Left lobe of liver (tissue), 2 donors: ENCODE measurements around the gene CR2. TPM values are rescaled to one million over a fixed set of nuclear protein-coding genes. Genes with fewer than 3 reads are reported as not detected.
A peak's percentile ranks its signal among the peaks of the same experiment; 100 is the strongest.
"Not testable (repeated sequence)": the region's sequence is repeated elsewhere in the genome, so short reads cannot be mapped to it uniquely, and the experiment has no call there.

Experiments used
- ATAC-seq: fragments of 200-7000 bp; cut with Tn5 transposase; one replicate; pipeline ENCODE4 v1.9.1; 2020; ENCODE audit warnings: mild to moderate bottlenecking, moderate library complexity
- DNase-seq: peaks from one replicate; pipeline ENCODE4 v3.0.0-alpha.2; 2020; ENCODE audit warnings: low spot score
- total RNA-seq: library from RNA; stranded (reverse); gene quantifications from one replicate; pipeline ENCODE4 v1.2.1, GENCODE V29; 2021
- donor health status: DM: no; HTN: no; CAD: no; lungs with moderate emphysema.
- donor health status: DM: no; HTN: yes; CAD: no.

The CR2 gene
- total RNA-seq = 0.08 TPM

DNA sequence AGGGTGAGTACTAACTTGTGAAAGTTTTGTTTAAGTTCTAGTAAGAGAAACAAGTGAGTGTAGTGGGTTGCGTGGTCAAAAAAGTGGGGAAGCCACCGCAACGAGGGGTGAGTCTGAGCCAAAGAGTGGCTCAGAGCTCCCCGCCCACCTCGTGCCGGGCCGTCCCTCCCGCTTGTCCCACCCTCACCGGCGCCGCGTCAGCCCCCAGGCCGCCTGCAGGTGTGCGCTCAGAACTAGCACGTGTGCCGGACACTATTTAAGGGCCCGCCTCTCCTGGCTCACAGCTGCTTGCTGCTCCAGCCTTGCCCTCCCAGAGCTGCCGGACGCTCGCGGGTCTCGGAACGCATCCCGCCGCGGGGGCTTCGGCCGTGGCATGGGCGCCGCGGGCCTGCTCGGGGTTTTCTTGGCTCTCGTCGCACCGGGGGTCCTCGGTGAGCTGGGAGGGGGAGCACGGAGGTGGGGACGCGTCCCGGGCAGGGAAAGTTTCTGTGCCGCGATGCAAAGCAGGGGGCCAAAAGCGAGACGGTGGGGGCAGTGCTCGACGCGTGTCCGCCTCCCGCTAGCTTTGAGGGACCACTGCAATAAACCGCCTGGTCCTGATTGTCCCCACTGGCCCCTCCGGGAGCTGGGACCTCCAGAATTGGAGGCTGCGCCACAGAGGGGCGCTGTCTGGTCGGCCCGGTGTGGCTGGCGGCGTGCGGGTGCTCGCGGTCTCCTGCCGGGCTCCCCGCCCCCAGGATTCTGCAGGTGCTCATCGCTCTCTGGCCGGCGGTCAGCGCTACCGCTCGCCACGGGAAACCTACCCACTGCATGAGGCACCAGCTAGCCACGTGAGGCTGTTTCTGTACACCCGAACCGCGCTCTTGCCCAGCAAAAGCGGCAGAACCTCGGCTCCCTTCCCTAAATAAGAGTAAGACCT lies at the start of gene CR2:
Gene CR2 (plus strand): TSS at position 283 of the 919 bp plus-strand sequence. CDS start 91 bp downstream, at position 374.
- DNase-seq = peak; percentile 53
- ATAC-seq = peak; percentile 97

DNA sequence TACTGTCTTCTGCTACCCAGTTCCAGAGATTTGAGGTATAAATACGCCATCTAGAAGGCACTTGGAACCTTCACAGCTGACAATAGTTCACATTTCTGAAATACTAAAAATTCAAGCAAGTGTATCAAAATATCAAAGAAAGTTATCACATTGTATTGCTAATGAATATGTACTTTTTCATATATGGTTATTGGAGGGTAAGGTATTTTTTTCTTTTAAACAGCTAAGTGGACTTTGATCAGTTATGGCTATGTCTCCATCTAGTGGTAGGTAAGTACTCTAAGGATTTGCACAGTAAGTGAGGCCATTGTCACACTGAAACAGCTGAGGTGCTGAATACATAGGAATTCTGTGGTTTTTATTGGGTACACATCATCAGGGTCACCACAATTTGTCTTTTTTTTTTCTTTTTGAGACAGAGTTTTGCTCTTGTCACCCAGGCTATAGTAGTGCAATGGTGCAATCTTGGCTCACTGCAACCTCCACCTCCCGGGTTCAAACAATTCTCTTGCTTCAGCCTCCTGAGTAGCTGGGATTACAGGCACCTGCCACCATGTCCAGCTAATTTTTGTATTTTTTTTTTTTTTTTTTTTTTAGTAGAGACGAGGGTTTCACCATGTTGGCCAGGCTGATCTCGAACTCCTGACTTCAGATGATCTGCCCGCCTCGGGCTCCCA lies 49.1 kb upstream of the CR2 start:
- DNase-seq (no peak), ATAC-seq (peak; percentile 96)

DNA sequence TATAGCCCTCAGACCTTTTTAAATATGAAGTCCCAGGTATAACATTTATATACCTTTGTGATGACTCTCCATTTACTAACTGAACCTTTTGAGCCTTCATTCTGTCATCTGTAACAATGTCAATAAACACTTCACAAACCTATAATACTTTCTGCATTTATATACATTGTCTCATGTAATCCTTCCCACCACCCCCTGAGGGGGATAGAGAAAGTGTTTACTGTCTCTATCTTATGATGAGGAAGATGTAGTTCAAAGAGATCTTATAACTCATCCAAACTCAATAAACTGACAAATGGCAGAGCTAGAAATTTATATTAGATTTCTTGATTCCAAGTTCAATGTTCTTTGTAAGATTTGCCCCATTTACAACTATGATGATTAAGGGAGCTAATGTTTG lies 48.3 kb upstream of the CR2 start:
- no peak for DNase-seq
- ATAC-seq = no peak

DNA sequence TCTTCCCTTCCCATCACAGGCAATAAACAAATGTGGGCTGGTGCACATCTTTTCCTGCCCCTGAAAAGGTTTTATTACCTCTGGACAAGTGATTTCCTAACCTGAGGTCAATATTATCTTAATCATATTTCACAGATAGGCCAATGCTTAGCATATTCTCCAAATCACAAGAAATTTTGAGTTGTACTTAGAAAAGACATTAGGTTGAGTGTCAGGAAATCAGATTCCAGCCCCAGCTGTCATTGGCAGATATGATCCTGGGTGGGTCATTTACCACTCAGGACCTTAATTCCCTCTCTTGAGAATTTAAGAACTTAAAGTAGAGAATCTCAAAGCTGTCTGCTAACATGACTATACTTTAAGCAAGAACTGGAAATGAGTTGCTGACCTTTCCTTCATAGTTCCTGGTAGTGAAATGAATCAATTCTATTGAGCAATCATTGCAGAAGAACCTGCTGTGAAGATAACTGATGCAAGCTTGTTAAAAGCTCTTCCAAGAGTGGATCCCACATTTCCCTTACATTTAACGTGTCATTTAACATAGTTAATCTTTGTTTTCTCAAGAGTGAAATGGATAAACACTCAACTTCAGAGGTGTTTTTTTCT lies 46.4 kb upstream of the CR2 start:
- DNase-seq (no peak), ATAC-seq (peak; percentile 84)

DNA sequence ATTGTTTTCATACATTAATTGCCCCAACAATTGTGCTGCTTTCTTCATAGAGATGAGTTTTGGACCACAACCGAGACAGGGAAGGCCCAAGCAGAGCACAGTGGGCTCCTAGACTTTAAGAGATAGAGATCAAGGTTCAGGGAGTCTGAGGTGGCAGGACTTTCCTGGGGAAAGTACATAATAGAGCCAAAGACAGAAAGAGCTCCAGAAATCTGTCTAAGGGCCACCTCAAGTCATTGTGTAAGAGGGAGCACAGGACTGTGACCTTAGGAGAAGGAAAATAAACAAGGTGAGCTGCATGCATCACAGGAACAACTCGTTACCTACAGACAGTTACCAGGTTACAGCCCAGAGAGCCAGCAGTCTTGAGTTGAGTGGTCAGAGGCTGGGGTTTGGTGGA lies 41.3 kb upstream of the CR2 start:
- ATAC-seq (no peak), DNase-seq (no peak)

DNA sequence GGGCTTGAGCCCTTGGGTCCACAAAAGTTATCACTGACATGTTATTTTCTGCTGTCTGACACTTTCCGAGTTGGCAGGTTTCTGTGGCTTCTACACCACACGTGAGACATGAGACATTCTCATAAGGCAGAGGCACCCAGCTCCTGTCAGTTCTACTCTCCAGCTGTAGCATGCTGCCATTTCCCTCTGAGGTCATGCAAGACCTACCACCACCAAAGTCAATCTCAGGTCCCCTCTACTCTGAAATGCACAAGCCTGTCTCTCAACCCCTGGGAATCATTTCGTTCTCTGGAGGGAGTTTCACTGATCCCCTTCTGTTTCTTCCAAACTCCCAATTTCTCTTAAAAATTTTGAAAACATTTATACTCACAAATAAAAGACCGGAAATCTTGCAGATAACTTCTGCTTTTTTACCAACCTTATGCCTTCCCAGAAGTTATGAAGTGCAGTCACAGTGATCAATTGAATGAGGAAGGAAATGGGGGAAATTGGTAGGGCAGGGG lies 39.5 kb upstream of the CR2 start:
- no peak for DNase-seq
- no peak for ATAC-seq

DNA sequence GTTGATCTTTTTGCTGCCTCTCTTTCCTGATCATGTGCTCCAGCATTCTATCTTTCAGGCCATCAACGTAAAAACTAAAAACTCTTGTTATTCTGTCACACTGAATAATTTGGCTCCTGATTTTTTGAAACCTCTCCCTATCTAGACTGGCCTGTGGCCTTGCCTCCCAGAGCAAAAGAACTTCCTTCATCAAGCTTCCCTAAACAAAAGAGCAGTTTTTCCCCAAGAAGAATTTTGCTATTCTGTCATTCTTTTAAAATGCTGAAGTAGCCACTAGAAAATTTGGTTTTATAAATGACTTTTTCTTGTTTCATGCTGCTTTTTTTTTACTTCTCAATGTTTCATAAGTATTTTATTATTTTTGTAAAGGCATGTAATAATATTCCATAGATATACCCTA lies 37.1 kb upstream of the CR2 start:
- no peak for DNase-seq
- ATAC-seq = no peak

DNA sequence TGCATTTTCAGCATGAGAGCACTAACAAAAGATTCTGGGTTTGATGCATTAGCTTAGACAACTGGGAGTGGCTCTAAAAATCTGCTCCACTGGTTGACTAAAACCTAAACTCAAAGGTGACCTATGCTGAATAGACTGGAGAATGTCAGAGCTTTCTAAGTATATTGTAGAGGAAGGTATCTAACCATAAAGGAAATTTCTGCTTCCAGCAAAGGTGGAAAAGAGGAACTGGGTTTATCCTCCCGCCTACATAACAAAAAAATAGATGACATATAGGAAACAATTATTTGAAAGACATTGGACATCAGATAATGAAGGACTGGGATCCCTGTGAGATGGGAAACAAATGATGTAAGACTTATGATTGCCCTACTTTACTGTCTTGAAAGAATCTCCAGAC lies 35.8 kb upstream of the CR2 start:
- DNase-seq = no peak
- no peak for ATAC-seq

DNA sequence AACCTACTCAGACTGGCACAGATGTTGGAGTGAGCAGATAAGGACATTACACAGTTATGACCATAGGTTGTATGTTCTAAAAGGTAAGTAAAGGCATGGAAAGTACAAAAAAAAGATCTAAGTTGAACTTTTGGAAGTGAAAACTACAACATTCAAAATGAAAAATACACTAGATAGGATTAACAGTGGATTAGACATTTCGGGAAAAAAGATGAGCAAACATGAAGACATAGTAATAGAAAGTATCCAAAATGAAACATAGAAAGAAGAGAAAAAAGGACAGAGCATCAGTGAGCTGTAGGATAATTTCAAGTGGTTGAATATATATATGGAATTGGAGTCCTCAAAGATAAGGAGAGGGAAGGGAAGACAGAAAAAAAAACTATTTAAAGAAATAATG lies 34.0 kb upstream of the CR2 start:
- no peak for DNase-seq
- ATAC-seq = no peak

DNA sequence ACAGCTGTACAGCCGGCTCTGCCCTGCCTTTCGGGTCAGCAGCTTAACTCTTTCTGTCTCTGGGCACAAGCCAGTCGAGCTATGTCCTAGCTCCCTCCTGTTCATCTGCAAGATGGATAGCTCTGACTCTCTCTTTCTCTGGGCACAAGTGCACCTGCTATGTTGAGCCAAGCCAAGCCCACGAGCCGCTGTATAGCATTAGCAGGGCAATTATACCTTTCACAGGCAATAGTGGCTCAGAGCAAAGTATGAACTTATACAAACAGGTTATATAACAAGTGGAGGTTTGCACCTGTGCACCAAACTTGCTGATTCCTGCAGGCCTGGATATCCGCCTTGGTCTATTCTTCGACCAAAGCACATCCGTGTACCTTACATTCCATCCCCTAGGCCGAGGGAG lies 33.0 kb upstream of the CR2 start:
- no peak for ATAC-seq
- no peak for DNase-seq

DNA sequence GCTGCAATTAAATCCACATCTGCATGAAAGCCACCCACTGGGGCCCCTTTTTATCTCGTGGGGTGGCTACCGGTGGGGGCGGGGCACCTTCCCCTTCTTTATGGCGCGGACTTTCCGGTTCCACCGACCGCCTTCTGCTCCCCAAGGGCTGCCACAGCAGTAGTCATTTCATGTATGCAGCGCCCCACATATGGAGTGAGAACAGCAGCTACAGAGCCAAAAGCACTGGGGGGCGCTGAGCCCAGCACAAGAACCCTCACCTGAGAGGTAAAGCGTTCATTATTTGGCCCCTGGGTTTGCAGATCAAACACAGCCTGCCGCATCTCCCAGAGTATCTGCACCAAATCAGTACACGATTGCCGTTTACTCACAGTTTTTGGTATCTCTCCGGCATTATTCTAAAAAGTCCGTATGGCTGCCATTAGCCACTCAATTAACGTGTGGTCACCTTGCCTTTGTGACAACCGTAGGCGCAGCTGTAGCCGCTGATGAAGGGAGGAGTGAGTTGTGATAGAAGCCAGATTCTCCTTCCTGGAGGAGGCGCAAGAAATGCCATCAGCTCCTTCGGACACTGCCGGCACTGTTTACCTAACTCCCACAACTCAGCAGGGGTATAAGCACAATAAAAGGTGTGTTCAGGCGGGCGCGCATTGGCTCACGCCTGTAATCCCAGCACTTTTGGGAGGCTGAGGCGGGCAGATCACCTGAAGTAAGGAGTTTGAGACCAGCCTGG lies 30.4 kb upstream of the CR2 start:
- ATAC-seq (no peak), DNase-seq (no peak)

DNA sequence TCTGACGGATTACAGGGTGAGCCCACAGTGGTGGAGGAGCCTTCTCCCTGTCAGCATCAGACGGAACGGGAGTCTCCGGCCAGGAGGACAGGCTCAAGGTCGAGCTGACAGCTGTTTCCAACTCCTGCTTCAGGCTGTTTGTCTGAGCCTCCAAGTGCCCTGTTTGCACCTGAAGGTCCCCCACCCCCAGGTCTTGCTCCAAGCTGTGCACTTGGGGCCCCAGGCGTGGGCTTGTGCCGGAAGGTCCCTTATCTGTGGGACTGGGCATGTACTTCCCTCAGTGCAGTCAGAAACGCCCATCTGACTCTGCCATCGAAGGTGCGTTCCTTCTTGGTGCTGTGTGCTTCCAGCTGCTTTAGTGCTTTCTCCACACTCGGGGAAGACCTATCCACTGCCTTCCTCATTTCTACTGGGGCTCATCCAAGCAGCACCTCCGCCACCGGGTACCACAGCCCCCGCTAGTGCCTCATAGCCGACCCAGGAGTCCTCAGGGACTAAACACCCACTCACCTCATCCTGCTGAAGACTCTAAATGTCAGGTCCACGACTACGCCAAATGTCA lies 29.5 kb upstream of the CR2 start:
- ATAC-seq (no peak), DNase-seq (no peak)

DNA sequence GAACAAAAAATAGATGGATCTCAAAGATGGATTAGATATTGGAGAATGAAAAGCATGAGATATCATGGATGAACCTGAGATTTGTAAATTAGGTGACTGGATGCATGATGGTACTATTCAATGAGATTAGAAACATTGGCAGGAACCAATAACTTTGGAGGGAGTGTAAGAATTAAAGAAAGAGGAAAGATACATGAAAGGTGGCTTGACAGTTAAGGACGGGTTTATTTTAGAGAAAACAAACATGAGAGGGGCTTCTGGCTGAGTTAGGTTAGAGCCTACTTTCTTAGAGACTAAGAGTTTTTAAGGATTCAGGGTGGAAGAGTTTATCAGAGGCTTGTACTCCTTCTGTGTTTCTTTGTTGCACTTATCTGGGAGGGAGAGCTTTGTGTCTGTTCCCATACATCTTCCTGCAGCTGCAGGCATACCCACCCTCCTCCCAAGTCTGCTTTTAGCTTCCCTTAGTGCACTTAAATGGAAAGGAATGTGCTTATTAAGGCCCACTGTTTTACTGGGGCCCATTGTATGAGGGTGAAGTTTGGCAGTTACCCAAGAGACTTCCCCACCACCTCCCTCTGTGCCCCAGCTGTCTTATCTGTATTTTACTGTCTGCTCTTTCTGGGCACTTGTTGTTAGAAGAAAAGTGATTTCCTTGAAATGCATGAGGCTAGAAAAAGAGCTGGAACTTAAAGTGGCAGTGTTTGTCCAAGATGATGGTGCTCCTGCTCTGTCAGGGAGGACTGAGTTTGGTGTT lies 26.1 kb upstream of the CR2 start:
- no peak for DNase-seq
- ATAC-seq = no peak

DNA sequence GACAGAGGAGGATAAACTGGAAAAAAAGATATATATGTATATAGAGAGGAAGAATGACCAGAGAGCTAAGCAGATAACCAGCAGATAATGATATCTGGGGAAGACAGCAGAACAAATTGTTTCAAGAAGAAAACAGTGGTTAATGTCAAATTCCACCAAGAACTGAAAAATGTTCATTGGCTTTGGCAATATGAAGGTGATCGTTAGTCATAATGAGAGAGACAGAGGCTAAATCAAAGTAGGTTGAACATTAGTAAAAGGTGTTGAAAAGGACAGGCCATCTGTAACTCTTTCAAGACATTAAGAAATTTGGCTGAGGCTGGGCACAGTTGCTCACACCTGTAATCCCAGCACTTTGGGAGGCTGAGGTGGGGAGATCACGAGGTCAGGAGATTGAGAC lies 25.3 kb upstream of the CR2 start:
- ATAC-seq (no peak), DNase-seq (no peak)

DNA sequence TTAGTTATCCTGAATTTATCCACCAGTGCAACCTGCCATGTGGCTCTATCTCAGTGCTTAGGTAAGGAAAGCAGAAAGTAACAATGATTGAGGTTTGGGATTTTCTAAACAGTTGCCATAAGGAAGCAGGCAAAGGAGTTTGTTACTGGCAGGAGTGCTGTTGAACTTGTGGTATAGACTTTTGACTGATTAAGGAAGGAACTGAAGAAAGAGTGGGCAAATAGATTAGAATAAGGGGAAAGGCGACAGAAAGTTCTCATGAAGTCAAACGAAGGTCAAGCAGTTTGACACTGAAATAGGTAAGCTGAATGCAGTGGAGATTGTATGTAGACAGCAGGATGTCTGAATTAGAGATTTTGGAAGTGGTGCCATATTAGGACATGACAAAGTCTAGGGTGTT lies 24.2 kb upstream of the CR2 start:
- DNase-seq = no peak

DNA sequence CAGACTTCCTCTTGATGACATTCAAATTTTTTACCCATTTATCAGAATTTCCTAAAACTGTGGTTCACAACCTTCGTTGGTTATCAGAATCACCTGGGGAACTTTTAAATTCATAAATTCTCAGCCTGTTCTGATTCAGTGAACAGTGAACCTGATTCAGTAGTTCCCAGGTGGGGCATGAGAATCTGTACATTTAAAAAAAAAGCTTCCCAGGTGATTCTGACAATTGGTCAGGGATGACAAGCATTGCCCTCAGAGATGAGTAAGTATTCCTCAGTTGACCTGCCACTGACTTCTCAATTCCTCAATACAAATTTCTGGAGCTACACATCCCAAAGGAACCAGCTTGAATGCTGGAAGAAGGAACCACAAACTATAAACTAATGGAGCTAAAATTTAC lies 23.5 kb upstream of the CR2 start:
- no peak for ATAC-seq
- no peak for DNase-seq

More for the DNA sequence above, 24.2 kb upstream of the CR2 start:
- ATAC-seq = no peak

DNA sequence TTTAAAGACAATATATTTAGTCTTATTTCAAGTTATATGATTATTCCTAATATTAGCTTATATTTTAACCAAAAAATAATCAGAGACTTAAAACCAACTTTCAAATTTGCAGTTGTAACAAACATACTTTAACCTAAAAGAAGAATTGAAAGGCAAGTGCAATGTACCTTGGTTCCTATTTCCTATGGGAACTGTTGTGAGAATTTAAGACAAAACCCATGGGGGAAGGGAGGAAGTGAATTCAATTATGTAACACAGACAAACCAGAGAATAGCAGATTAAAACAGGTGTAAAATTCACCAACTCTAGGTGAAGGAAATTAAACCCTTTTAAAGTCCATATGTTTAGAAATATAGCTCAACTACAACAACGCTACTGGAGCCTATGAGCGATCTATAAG lies 22.6 kb upstream of the CR2 start:
- DNase-seq (no peak), ATAC-seq (no peak)

DNA sequence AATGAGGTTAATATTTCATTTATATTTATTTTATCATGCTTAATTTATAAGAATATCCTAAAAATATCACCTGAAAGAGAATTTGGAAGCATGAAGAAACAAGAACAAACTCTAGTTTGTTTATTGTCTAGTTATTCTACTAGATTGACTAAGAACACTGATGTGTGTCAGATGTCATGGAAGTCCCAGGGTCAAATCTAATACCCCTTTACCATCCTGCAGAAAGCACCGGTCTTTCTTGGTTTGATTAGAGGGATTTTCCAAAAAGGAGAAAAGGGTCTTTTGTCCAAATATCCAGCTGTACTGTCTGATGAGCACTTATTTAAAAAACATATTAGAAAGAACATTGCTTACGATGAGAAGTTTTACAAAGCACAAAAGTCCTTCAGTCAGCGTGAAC lies 20.7 kb upstream of the CR2 start:
- no peak for DNase-seq
- ATAC-seq = no peak

DNA sequence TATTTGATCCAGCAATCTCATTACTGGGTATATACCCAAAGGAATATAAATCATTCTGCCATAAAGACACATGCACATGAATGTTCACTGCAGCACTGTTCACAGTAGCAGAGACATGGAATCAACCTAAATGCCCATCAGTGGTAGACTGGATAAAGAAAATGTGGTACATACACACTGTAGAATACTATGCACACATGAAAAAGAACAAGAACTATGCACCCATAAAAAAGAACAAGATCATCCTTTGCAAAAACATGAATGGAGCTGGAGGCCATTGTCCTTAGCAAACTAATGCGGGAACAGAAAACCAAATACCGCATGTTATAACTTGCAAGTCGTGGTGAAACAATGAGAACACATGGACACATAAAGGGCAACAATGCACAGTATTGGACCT lies 17.4 kb upstream of the CR2 start:
- not testable (repeated sequence) for ATAC-seq, DNase-seq

DNA sequence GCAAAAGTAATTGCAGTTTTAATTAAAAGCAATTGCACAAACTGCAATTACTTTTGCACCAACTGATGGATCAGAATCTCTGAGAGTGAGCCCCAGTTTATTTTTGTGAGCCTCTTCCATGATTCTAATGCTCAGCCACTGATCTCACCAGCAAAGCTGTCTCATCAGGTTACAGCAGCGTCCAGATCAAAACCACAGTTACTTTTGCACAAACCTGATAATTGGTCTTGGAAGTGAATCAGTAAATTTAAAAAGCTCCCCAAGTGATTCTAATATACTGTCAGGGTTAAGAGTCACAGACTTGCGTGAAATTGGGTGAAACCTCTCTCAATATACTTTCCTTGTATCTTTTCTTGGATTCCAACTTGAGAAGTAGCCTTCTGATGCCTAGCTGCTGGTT lies 13.5 kb upstream of the CR2 start:
- no peak for DNase-seq

More for the DNA sequence above, 13.5 kb upstream of the CR2 start:
- ATAC-seq = no peak
